Measurements from ENCODE around the gene P2RX1.

- TF ChIP-seq POLR2A (IDR thresholded peaks at IDR 0.05) (no peak), CTCF (IDR thresholded peaks at IDR 0.05) (no peak), POLR2AphosphoS5 (IDR thresholded peaks at IDR 0.05; ENCODE audit: insufficient read depth in 1 of 2, low read depth in 1 of 2) (no peak)
These were observed 67.9 kb downstream of the P2RX1 start for GRCh38 chr17:3848229-3848835.

Data from vagina (tissue), 2 donors.